Mesothelial cell of epicardium (in vitro differentiated cells): Measurements from ENCODE around the gene IGF1R. TPM values are rescaled to one million over a fixed set of nuclear protein-coding genes. Genes with fewer than 3 reads are reported as not detected.
"Not testable (repeated sequence)": the region's sequence is repeated elsewhere in the genome, so short reads cannot be mapped to it uniquely, and the experiment has no call there.

Experiments
- DNase-seq, 2 experiments: peaks; one replicate each; pipeline ENCODE4 v3.0.0; 2021; ENCODE audit warnings: low spot score in 2 of 2; ENCODE audit not compliant: unreplicated experiment in 2 of 2
- H3K27ac Mint-ChIP-seq: 2 replicates; pipeline ENCODE4 v1.8.0; 2021; ENCODE audit warnings: mixed read lengths
- H3K27me3 Mint-ChIP-seq: 2 replicates; pipeline ENCODE4 v1.8.0; 2021; ENCODE audit warnings: low read depth, mixed read lengths
- H3K36me3 Mint-ChIP-seq: 2 replicates; pipeline ENCODE4 v1.8.0; 2021; ENCODE audit warnings: mixed read lengths
- H3K4me1 Mint-ChIP-seq: 2 replicates; pipeline ENCODE4 v1.8.0; 2021; ENCODE audit warnings: mixed read lengths
- H3K4me3 Mint-ChIP-seq: 2 replicates; pipeline ENCODE4 v1.8.0; 2021; ENCODE audit warnings: mild to moderate bottlenecking, moderate library complexity, mixed read lengths
- H3K9me3 Mint-ChIP-seq: 2 replicates; pipeline ENCODE4 v1.8.0; 2021; ENCODE audit warnings: mixed read lengths
- CTCF ChIP-seq: fragments of 200-600 bp; sonication (generic); IDR thresholded peaks from one replicate; pipeline ENCODE4 v1.5.0; 2021; ENCODE audit warnings: antibody characterized with exemption; ENCODE audit not compliant: unreplicated experiment
- total RNA-seq: library from RNA; stranded (reverse); gene quantifications from 3 replicates; pipeline ENCODE4 v1.2.1, GENCODE V29; 2021

IGF1R gene
- total RNA-seq, 1 donor from 2014 or later: 113 TPM

DNA sequence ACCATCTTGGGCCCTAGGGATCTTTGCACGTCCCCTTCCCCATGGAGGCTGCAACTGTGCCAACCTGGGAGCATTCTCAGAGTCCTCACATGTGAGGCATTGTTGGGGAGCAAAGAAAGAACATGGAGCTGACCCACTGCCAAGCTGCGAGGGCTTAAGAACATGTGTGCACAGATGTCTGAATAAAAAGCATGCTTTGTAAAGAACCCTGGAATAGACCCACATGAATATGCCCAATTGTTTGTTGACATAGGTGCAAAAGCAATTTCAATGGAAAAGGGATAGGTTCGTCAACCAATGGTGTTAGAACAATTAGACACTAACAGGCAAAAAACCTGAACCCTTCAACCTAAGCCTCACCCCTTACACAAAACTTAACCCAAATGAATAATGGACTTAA, 349.9 kb downstream of the IGF1R start:
- Mint-ChIP-seq H3K36me3 (peaks cover 3% of the 10 kb centered on the region), H3K4me3 (no peak overlapping the region), H3K4me1 (peaks cover under 1% of the 10 kb centered on the region), H3K27me3 (peaks cover 21% of the 10 kb centered on the region), H3K27ac (no peak overlapping the region), H3K9me3 (peaks cover 27% of the 10 kb centered on the region)
- no peak for DNase-seq
- TF ChIP-seq CTCF: no peak

GRCh38 chr15:98999233-98999632, 350.9 kb downstream of the IGF1R start:
- H3K9me3 Mint-ChIP-seq: peaks cover 27% of the 10 kb centered on the region
- peaks cover 21% of the 10 kb centered on the region for H3K27me3 Mint-ChIP-seq
- no peak for DNase-seq
- peaks cover 3% of the 10 kb centered on the region for H3K36me3 Mint-ChIP-seq
- H3K27ac Mint-ChIP-seq: no peak overlapping the region
- TF ChIP-seq CTCF: no peak
- peaks cover 6% of the 10 kb centered on the region for H3K4me1 Mint-ChIP-seq
- H3K4me3 Mint-ChIP-seq: no peak overlapping the region

DNA sequence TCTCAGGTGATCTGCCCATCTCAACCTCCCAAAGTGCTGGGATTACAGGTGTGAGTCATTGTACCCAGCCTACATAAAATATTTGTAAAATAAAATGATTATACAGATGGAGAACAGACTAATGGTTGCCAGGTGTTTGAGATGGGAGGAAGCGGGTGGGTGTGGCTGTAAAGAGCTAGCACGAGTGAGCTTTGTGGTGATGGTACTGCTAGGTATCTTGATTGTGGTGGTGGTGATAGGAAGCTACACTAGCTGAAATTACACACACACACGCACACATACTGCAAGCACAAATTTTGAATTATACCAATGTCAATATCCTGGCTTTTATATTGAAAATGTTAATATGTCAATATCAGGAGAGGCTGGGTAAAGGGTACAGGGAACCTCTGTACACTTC, 353.9 kb downstream of the IGF1R start:
- Mint-ChIP-seq H3K27me3 (peaks cover 22% of the 10 kb centered on the region), H3K4me3 (no peak overlapping the region), H3K36me3 (no peaks in the 10 kb centered on the region), H3K4me1 (peaks cover 11% of the 10 kb centered on the region), H3K9me3 (peaks cover 13% of the 10 kb centered on the region), H3K27ac (no peak overlapping the region)
- no peak for TF ChIP-seq CTCF
- no peak for DNase-seq

DNA sequence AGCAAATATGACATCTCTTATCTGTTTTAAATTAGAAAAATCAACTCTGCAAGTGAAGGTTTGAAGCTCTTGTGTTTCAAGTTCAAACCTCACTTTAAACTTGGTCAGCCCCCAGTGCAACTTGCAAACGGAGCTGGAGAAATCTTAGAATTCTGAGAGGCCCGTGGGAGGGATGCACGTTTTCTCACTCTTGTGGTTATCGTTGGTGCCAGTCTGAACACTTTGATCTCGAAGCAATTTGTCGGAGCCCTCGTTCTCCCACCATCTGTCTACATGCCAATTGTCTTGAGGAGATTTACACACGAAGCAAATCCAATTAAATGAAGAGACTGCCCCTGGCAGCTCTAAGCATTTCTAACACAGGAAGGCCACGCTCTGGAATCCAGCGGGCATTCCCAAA, 355.0 kb downstream of the IGF1R start:
- not testable (repeated sequence) for H3K4me3 Mint-ChIP-seq, H3K36me3 Mint-ChIP-seq, DNase-seq
- Mint-ChIP-seq H3K27ac (peak overlapping the region; percentile 67), H3K4me1 (peaks cover 11% of the 10 kb centered on the region), H3K9me3 (peaks cover 13% of the 10 kb centered on the region), H3K27me3 (peaks cover 18% of the 10 kb centered on the region)

GRCh38 chr15:99004998-99005974, 356.9 kb downstream of the IGF1R start:
- H3K4me3 Mint-ChIP-seq, DNase-seq, H3K9me3 Mint-ChIP-seq, H3K36me3 Mint-ChIP-seq, H3K27ac Mint-ChIP-seq: not testable (repeated sequence)
- peaks cover 21% of the 10 kb centered on the region for H3K4me1 Mint-ChIP-seq
- H3K27me3 Mint-ChIP-seq: peaks cover 14% of the 10 kb centered on the region

- Mint-ChIP-seq H3K4me1 (peaks cover 28% of the 10 kb centered on the region), H3K4me3 (no peak overlapping the region), H3K9me3 (no peaks in the 10 kb centered on the region), H3K36me3 (no peaks in the 10 kb centered on the region), H3K27me3 (peaks cover 8% of the 10 kb centered on the region), H3K27ac (no peak overlapping the region)
- DNase-seq: no peak
- TF ChIP-seq CTCF: no peak
Measured at GRCh38 chr15:99006146-99006545, 357.8 kb downstream of the IGF1R start.
